Left ventricle myocardium inferior (tissue), 1 donor: ENCODE results near the gene EBPL. TPM values are rescaled to one million over a fixed set of nuclear protein-coding genes. Genes with fewer than 3 reads are reported as not detected.

Experiments
- DNase-seq: peaks from one replicate; pipeline ENCODE4 v3.0.0-alpha.2; 2020
- H3K27ac ChIP-seq: fragments of 200-600 bp; replicated peaks from 2 replicates; pipeline ENCODE4 v1.8.0; 2021
- H3K27me3 ChIP-seq: fragments of 200-600 bp; 2 replicates; pipeline ENCODE4 v1.8.0; 2021; ENCODE audit warnings: low read depth
- H3K36me3 ChIP-seq: fragments of 200-600 bp; 2 replicates; pipeline ENCODE4 v1.8.0; 2021
- H3K4me1 ChIP-seq: fragments of 200-600 bp; 2 replicates; pipeline ENCODE4 v1.8.0; 2021
- H3K4me3 ChIP-seq: fragments of 200-600 bp; 2 replicates; pipeline ENCODE4 v1.8.0; 2021; ENCODE audit warnings: mild to moderate bottlenecking, moderate library complexity
- H3K9me3 ChIP-seq: fragments of 200-600 bp; replicated peaks from 2 replicates; pipeline ENCODE4 v1.8.0; 2021
- CTCF ChIP-seq: fragments of 200-600 bp; IDR thresholded peaks from 2 replicates; pipeline ENCODE4 v1.8.0; 2021; ENCODE audit warnings: antibody characterized with exemption, mild to moderate bottlenecking, borderline replicate concordance
- intact Hi-C: fragments of 100-400 bp; cut with micrococcal nuclease; formaldehyde crosslinking; loops from one replicate; pipeline ENCODE4 v1.11.0; 2022
- total RNA-seq: library from RNA; stranded (reverse); fragmentation: NEBNext Ultra II Directional; extraction: Animal tissue kit (Norgen Biotek cat#: 25700); gene quantifications from one replicate; pipeline ENCODE4 v1.2.1, GENCODE V29; 2021
- donor health status: DM: no; HTN: yes; CAD: no; lungs with severe emphysema.

Gene EBPL
- total RNA-seq, 1 donor from 2014 or later, result 6.0 TPM

GRCh38 chr13:49694446-49694845, 3.2 kb upstream of the EBPL start:
- Histone ChIP-seq H3K4me1 (peaks cover 18% of the 10 kb centered on the region), H3K4me3 (no peak overlapping the region), H3K27ac (no peak overlapping the region), H3K27me3 (no peaks in the 10 kb centered on the region), H3K9me3 (no peaks in the 10 kb centered on the region), H3K36me3 (peaks cover 19% of the 10 kb centered on the region)
- DNase-seq, result no peak
- TF ChIP-seq CTCF, result no peak
- intact Hi-C loops, result loop anchor here (10.0 kb wide), 1 partner anchor 100 kb away; the partner anchor contains the start of gene KPNA3

GRCh38 chr13:49693877-49694276, 2.6 kb upstream of the EBPL start:
- no peak for TF ChIP-seq CTCF
- Histone ChIP-seq H3K4me1 (peaks cover 18% of the 10 kb centered on the region), H3K4me3 (no peak overlapping the region), H3K36me3 (peaks cover 16% of the 10 kb centered on the region), H3K9me3 (no peaks in the 10 kb centered on the region), H3K27me3 (no peaks in the 10 kb centered on the region), H3K27ac (no peak overlapping the region)
- intact Hi-C loops, result loop anchor here (10.0 kb wide), 1 partner anchor 101 kb away; the partner anchor contains the start of gene KPNA3
- DNase-seq, result no peak

GRCh38 chr13:49693191-49693733, 2.0 kb upstream of the EBPL start:
- Histone ChIP-seq H3K27me3 (no peaks in the 10 kb centered on the region), H3K27ac (no peak overlapping the region), H3K4me1 (peaks cover 18% of the 10 kb centered on the region), H3K36me3 (peaks cover 11% of the 10 kb centered on the region), H3K4me3 (no peak overlapping the region), H3K9me3 (no peaks in the 10 kb centered on the region)
- no peak for DNase-seq
- intact Hi-C loops, result loop anchor here (10.0 kb wide), 1 partner anchor 102 kb away; the partner anchor contains the start of gene KPNA3
- TF ChIP-seq CTCF, result no peak

- Histone ChIP-seq H3K27me3 (no peaks in the 10 kb centered on the region), H3K4me3 (peak overlapping the region; percentile 83), H3K9me3 (no peaks in the 10 kb centered on the region), H3K27ac (peak overlapping the region; percentile 84), H3K36me3 (no peaks in the 10 kb centered on the region), H3K4me1 (peaks cover 18% of the 10 kb centered on the region)
- intact Hi-C loops, result loop anchor here (10.0 kb wide), 1 partner anchor 104 kb away; the partner anchor contains the start of gene KPNA3
- no peak for DNase-seq
- no peak for TF ChIP-seq CTCF
Measured at GRCh38 chr13:49690133-49690994, 922 bp downstream of the EBPL start.

GRCh38 chr13:49683489-49683888, 7.8 kb downstream of the EBPL start:
- Histone ChIP-seq H3K4me3 (no peak overlapping the region), H3K27ac (no peak overlapping the region), H3K4me1 (no peaks in the 10 kb centered on the region), H3K27me3 (no peaks in the 10 kb centered on the region), H3K36me3 (peaks cover 2% of the 10 kb centered on the region), H3K9me3 (no peaks in the 10 kb centered on the region)
- intact Hi-C loops, result no loop called here
- TF ChIP-seq CTCF, result no peak
- DNase-seq, result no peak
